WTC11 (cell line): Measurements from ENCODE around the gene TIPRL. TPM values are rescaled to one million over a fixed set of nuclear protein-coding genes. Genes with fewer than 3 reads are reported as not detected.

ENCODE experiments used
- ATAC-seq: fragments of 200-7000 bp; cut with Tn5 transposase; 2 replicates; pipeline ENCODE4 v1.10.0; 2021; ENCODE audit warnings: mild to moderate bottlenecking, moderate library complexity
- CTCF ChIA-PET: fragments of 300-600 bp; sonication (Branson Sonifier 250); formaldehyde crosslinking; loops from one replicate; lab custom pipeline; 2021; ENCODE audit warnings: antibody characterized with exemption; lab: Charles Lee
- POLR2A ChIA-PET: fragments of 350-600 bp; sonication (Branson Sonifier 250); formaldehyde crosslinking; loops from one replicate; lab custom pipeline; 2021; ENCODE audit warnings: antibody characterized with exemption; lab: Charles Lee
- DNase-seq: peaks from one replicate; pipeline ENCODE4 v3.0.0; 2021; ENCODE audit warnings: low spot score
- H3K27ac Mint-ChIP-seq: 2 replicates; pipeline ENCODE4 v1.8.0; 2021; ENCODE audit warnings: mixed read lengths
- H3K27me3 Mint-ChIP-seq: 2 replicates; pipeline ENCODE4 v1.8.0; 2021; ENCODE audit warnings: low read depth, mild to moderate bottlenecking, moderate library complexity, mixed read lengths
- H3K36me3 Mint-ChIP-seq: 2 replicates; pipeline ENCODE4 v1.8.0; 2021; ENCODE audit warnings: mixed read lengths
- H3K4me1 Mint-ChIP-seq: 2 replicates; pipeline ENCODE4 v1.8.0; 2022; ENCODE audit warnings: mixed read lengths
- H3K4me3 Mint-ChIP-seq: 2 replicates; pipeline ENCODE4 v1.8.0; 2021; ENCODE audit warnings: mild to moderate bottlenecking, moderate library complexity, mixed read lengths
- H3K9me3 Mint-ChIP-seq: 2 replicates; pipeline ENCODE4 v1.8.0; 2021; ENCODE audit warnings: mixed read lengths
- ELF4 ChIP-seq: sonication (generic); formaldehyde crosslinking; IDR thresholded peaks from 2 replicates; pipeline ENCODE4 v1.8.1; 2022; ENCODE audit warnings: low read depth, mild to moderate bottlenecking, moderate library complexity, missing genetic modification reagents
- FOXK1 ChIP-seq: sonication (generic); formaldehyde crosslinking; IDR thresholded peaks from 2 replicates; pipeline ENCODE4 v1.8.0; 2022; ENCODE audit warnings: mild to moderate bottlenecking, moderate library complexity, missing genetic modification reagents
- KAT7 ChIP-seq: sonication (generic); formaldehyde crosslinking; IDR thresholded peaks from 2 replicates; pipeline ENCODE4 v1.8.1; 2023; ENCODE audit warnings: missing genetic modification reagents, mild to moderate bottlenecking, borderline replicate concordance
- RORB ChIP-seq: fragments of 250-450 bp; sonication (Bioruptor Pico); IDR thresholded peaks from 2 replicates; pipeline ENCODE4 v1.9.0; 2021; ENCODE audit warnings: mild to moderate bottlenecking
- ZBTB21 ChIP-seq: sonication (generic); formaldehyde crosslinking; IDR thresholded peaks from 2 replicates; pipeline ENCODE4 v1.8.1; 2023; ENCODE audit warnings: mild to moderate bottlenecking, missing genetic modification reagents, borderline replicate concordance
- ZNF138 ChIP-seq: sonication (generic); formaldehyde crosslinking; conservative IDR thresholded peaks from 2 replicates; pipeline ENCODE4 v1.8.1; 2022; ENCODE audit warnings: mild to moderate bottlenecking, moderate library complexity, missing genetic modification reagents
- ZNF317 ChIP-seq: sonication (generic); formaldehyde crosslinking; IDR thresholded peaks from 2 replicates; pipeline ENCODE4 v1.8.1; 2023; ENCODE audit warnings: low read depth, mild to moderate bottlenecking, moderate library complexity, missing genetic modification reagents, borderline replicate concordance
- ZNF416 ChIP-seq: fragments of 250-450 bp; sonication (Bioruptor Pico); IDR thresholded peaks from 2 replicates; pipeline ENCODE4 v1.9.0; 2021; ENCODE audit warnings: mild to moderate bottlenecking, inconsistent platforms
- total RNA-seq: library from RNA; stranded (reverse); gene quantifications from 3 replicates; pipeline ENCODE4 v1.2.3, GENCODE V29; 2021
- TF ChIP-seq, protein P1 (sequence below): sonication (generic); formaldehyde crosslinking; IDR thresholded peaks from 2 replicates; pipeline ENCODE4 v1.8.1; 2022; ENCODE audit warnings: missing genetic modification reagents, borderline replicate concordance
- TF ChIP-seq, protein P2 (sequence below): sonication (generic); formaldehyde crosslinking; IDR thresholded peaks from 2 replicates; pipeline ENCODE4 v1.8.1; 2022; ENCODE audit warnings: mild to moderate bottlenecking, moderate library complexity, missing genetic modification reagents
- TF ChIP-seq, protein P3 (sequence below): sonication (generic); formaldehyde crosslinking; IDR thresholded peaks from 2 replicates; pipeline ENCODE4 v1.8.1; 2023; ENCODE audit warnings: mild to moderate bottlenecking, moderate library complexity, missing genetic modification reagents
- TF ChIP-seq, protein P4 (sequence below): fragments of 200-600 bp; IDR thresholded peaks from 2 replicates; pipeline ENCODE4 v1.8.0; 2022; ENCODE audit warnings: antibody characterized with exemption
- TF ChIP-seq, protein P5 (sequence below): sonication (generic); formaldehyde crosslinking; IDR thresholded peaks from 2 replicates; pipeline ENCODE4 v1.8.1; 2023; ENCODE audit warnings: mild to moderate bottlenecking, missing genetic modification reagents, moderate library complexity
- TF ChIP-seq, protein P6 (sequence below): fragments of 250-450 bp; sonication (Bioruptor Pico); IDR thresholded peaks from 2 replicates; pipeline ENCODE4 v1.9.0; 2021; ENCODE audit warnings: mild to moderate bottlenecking
- TF ChIP-seq, protein P7 (sequence below): sonication (generic); formaldehyde crosslinking; IDR thresholded peaks from 2 replicates; pipeline ENCODE4 v1.8.0; 2022; ENCODE audit warnings: missing genetic modification reagents

The TIPRL gene
- total RNA-seq, 1 experiment from 2014 or later: 25.3 TPM

DNA sequence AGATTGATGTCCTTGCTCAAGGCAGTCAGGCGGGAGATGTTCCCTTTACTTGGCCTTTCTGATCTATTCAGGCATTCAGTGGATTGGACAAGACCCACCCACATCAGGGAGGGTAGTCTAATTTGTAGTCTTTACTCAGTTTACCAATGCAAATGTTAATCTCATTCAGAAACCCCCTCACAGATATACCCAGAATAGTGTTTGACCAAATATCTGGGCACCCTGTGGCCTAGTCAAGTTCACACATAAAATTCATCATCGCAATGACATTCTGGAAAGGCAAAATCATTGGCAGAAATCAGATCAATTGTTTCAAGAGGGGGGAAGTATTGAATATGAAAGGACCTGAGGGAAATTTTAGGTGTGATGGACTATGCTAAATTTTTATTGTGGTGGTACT lies 34.6 kb downstream of the TIPRL start:
- no peak overlapping the region for H3K4me3 Mint-ChIP-seq

DNA sequence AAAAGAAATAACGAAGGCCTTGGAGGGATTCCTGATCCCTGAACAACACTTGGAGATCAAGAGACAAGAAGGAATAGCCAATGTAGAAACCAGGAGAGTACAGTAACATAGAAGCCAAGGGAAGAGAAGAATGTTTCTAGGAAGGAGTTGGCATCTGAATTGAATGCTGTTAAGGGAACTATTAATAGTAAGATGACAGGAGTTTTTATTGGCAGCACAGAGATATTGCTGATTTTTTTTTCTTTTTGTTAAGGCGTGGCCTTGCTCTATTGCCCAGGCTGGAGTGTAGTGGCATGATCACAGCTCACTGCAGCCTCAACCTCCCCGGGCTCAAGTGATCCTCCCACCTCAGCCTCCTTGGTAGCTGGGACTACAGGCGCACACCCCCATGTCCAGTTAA lies 37.4 kb downstream of the TIPRL start:
- peaks cover 12% of the 10 kb centered on the region for H3K36me3 Mint-ChIP-seq
- ChIA-PET CTCF (no interaction called here), POLR2A (no interaction called here)
- H3K4me3 Mint-ChIP-seq: no peak overlapping the region
- DNase-seq (no peak), ATAC-seq (no peak)
- TF ChIP-seq FOXK1 (no peak), ZNF317 (CRISPR knock-in tag) (no peak), ZNF138 (CRISPR knock-in tag) (no peak), ELF4 (CRISPR knock-in tag) (no peak), ZBTB21 (no peak), KAT7 (no peak)
- TF ChIP-seq, protein P1, sequence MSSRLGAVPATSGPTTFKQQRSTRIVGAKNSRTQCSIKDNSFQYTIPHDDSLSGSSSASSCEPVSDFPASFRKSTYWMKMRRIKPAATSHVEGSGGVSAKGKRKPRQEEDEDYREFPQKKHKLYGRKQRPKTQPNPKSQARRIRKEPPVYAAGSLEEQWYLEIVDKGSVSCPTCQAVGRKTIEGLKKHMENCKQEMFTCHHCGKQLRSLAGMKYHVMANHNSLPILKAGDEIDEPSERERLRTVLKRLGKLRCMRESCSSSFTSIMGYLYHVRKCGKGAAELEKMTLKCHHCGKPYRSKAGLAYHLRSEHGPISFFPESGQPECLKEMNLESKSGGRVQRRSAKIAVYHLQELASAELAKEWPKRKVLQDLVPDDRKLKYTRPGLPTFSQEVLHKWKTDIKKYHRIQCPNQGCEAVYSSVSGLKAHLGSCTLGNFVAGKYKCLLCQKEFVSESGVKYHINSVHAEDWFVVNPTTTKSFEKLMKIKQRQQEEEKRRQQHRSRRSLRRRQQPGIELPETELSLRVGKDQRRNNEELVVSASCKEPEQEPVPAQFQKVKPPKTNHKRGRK (CRISPR knock-in tag): no peak
- TF ChIP-seq, protein P2, sequence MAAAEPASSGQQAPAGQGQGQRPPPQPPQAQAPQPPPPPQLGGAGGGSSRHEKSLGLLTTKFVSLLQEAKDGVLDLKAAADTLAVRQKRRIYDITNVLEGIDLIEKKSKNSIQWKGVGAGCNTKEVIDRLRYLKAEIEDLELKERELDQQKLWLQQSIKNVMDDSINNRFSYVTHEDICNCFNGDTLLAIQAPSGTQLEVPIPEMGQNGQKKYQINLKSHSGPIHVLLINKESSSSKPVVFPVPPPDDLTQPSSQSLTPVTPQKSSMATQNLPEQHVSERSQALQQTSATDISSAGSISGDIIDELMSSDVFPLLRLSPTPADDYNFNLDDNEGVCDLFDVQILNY (CRISPR knock-in tag): no peak
- TF ChIP-seq, protein P3, sequence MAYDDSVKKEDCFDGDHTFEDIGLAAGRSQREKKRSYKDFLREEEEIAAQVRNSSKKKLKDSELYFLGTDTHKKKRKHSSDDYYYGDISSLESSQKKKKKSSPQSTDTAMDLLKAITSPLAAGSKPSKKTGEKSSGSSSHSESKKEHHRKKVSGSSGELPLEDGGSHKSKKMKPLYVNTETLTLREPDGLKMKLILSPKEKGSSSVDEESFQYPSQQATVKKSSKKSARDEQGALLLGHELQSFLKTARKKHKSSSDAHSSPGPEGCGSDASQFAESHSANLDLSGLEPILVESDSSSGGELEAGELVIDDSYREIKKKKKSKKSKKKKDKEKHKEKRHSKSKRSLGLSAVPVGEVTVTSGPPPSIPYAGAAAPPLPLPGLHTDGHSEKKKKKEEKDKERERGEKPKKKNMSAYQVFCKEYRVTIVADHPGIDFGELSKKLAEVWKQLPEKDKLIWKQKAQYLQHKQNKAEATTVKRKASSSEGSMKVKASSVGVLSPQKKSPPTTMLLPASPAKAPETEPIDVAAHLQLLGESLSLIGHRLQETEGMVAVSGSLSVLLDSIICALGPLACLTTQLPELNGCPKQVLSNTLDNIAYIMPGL (CRISPR knock-in tag): no peak
- TF ChIP-seq, protein P4, sequence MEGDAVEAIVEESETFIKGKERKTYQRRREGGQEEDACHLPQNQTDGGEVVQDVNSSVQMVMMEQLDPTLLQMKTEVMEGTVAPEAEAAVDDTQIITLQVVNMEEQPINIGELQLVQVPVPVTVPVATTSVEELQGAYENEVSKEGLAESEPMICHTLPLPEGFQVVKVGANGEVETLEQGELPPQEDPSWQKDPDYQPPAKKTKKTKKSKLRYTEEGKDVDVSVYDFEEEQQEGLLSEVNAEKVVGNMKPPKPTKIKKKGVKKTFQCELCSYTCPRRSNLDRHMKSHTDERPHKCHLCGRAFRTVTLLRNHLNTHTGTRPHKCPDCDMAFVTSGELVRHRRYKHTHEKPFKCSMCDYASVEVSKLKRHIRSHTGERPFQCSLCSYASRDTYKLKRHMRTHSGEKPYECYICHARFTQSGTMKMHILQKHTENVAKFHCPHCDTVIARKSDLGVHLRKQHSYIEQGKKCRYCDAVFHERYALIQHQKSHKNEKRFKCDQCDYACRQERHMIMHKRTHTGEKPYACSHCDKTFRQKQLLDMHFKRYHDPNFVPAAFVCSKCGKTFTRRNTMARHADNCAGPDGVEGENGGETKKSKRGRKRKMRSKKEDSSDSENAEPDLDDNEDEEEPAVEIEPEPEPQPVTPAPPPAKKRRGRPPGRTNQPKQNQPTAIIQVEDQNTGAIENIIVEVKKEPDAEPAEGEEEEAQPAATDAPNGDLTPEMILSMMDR: no peak
- TF ChIP-seq, protein P5, sequence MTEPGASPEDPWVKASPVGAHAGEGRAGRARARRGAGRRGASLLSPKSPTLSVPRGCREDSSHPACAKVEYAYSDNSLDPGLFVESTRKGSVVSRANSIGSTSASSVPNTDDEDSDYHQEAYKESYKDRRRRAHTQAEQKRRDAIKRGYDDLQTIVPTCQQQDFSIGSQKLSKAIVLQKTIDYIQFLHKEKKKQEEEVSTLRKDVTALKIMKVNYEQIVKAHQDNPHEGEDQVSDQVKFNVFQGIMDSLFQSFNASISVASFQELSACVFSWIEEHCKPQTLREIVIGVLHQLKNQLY (CRISPR knock-in tag): no peak
- H3K9me3 Mint-ChIP-seq: peaks cover 27% of the 10 kb centered on the region
- peaks cover 24% of the 10 kb centered on the region for H3K4me1 Mint-ChIP-seq
- no peaks in the 10 kb centered on the region; the same call in 1 of the 2 replicates for H3K27me3 Mint-ChIP-seq
- H3K27ac Mint-ChIP-seq: no peak overlapping the region

More for the DNA sequence above, 34.6 kb downstream of the TIPRL start:
- ATAC-seq (no peak), DNase-seq (no peak)
- POLR2A ChIA-PET: no interaction called here
- peak; percentile 80; the same call in 1 of the 2 replicates for TF ChIP-seq ZNF416 (CRISPR knock-in tag)
- TF ChIP-seq, protein P6, sequence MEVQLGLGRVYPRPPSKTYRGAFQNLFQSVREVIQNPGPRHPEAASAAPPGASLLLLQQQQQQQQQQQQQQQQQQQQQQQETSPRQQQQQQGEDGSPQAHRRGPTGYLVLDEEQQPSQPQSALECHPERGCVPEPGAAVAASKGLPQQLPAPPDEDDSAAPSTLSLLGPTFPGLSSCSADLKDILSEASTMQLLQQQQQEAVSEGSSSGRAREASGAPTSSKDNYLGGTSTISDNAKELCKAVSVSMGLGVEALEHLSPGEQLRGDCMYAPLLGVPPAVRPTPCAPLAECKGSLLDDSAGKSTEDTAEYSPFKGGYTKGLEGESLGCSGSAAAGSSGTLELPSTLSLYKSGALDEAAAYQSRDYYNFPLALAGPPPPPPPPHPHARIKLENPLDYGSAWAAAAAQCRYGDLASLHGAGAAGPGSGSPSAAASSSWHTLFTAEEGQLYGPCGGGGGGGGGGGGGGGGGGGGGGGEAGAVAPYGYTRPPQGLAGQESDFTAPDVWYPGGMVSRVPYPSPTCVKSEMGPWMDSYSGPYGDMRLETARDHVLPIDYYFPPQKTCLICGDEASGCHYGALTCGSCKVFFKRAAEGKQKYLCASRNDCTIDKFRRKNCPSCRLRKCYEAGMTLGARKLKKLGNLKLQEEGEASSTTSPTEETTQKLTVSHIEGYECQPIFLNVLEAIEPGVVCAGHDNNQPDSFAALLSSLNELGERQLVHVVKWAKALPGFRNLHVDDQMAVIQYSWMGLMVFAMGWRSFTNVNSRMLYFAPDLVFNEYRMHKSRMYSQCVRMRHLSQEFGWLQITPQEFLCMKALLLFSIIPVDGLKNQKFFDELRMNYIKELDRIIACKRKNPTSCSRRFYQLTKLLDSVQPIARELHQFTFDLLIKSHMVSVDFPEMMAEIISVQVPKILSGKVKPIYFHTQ (CRISPR knock-in tag): no peak
- no peak for TF ChIP-seq RORB
- no peak for TF ChIP-seq ZNF138 (CRISPR knock-in tag)
- TF ChIP-seq, protein P7, sequence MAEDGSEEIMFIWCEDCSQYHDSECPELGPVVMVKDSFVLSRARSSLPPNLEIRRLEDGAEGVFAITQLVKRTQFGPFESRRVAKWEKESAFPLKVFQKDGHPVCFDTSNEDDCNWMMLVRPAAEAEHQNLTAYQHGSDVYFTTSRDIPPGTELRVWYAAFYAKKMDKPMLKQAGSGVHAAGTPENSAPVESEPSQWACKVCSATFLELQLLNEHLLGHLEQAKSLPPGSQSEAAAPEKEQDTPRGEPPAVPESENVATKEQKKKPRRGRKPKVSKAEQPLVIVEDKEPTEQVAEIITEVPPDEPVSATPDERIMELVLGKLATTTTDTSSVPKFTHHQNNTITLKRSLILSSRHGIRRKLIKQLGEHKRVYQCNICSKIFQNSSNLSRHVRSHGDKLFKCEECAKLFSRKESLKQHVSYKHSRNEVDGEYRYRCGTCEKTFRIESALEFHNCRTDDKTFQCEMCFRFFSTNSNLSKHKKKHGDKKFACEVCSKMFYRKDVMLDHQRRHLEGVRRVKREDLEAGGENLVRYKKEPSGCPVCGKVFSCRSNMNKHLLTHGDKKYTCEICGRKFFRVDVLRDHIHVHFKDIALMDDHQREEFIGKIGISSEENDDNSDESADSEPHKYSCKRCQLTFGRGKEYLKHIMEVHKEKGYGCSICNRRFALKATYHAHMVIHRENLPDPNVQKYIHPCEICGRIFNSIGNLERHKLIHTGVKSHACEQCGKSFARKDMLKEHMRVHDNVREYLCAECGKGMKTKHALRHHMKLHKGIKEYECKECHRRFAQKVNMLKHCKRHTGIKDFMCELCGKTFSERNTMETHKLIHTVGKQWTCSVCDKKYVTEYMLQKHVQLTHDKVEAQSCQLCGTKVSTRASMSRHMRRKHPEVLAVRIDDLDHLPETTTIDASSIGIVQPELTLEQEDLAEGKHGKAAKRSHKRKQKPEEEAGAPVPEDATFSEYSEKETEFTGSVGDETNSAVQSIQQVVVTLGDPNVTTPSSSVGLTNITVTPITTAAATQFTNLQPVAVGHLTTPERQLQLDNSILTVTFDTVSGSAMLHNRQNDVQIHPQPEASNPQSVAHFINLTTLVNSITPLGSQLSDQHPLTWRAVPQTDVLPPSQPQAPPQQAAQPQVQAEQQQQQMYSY (CRISPR knock-in tag): no peak
- TF ChIP-seq, all 79 proteins: peak for 1
- H3K27me3 Mint-ChIP-seq: no peaks in the 10 kb centered on the region; the same call in 1 of the 2 replicates
- peaks cover 44% of the 10 kb centered on the region for H3K9me3 Mint-ChIP-seq
- CTCF ChIA-PET: no interaction called here
- peaks cover 23% of the 10 kb centered on the region for H3K36me3 Mint-ChIP-seq
- peaks cover 16% of the 10 kb centered on the region for H3K4me1 Mint-ChIP-seq
- no peak overlapping the region for H3K27ac Mint-ChIP-seq
